H9 (cell line): ENCODE results near the gene NTNG2. TPM values are rescaled to one million over a fixed set of nuclear protein-coding genes. Genes with fewer than 3 reads are reported as not detected.

ENCODE experiments used
- DNase-seq: peaks from one replicate; pipeline ENCODE4 v3.0.0-alpha.2; 2017
- H2AFZ ChIP-seq: one replicate; pipeline ENCODE4 v1.6.1; 2013; ENCODE audit warnings: mild to moderate bottlenecking, low read length, control low read depth, moderate library complexity
- H2AK5ac ChIP-seq: 2 replicates; pipeline ENCODE4 v1.6.1; 2013; ENCODE audit warnings: low read length, control low read depth, mixed read lengths; ENCODE audit not compliant: insufficient read length
- H2BK120ac ChIP-seq: one replicate; pipeline ENCODE4 v1.6.1; 2013; ENCODE audit warnings: low read depth, mild to moderate bottlenecking, low read length, control low read depth, inconsistent platforms; ENCODE audit not compliant: poor library complexity, severe bottlenecking
- H2BK12ac ChIP-seq: 2 replicates; pipeline ENCODE4 v1.6.1; 2013; ENCODE audit warnings: low read length, control low read depth, mixed read lengths, low read depth; ENCODE audit not compliant: insufficient read length
- H2BK15ac ChIP-seq: 2 replicates; pipeline ENCODE4 v1.6.1; 2013; ENCODE audit warnings: low read depth, low read length, control low read depth
- H2BK20ac ChIP-seq: one replicate; pipeline ENCODE4 v1.6.1; 2013; ENCODE audit warnings: low read depth, mild to moderate bottlenecking, low read length, control low read depth, inconsistent platforms; ENCODE audit not compliant: poor library complexity, severe bottlenecking
- H2BK5ac ChIP-seq: 2 replicates; pipeline ENCODE4 v1.6.1; 2013; ENCODE audit warnings: low read length, control low read depth, mixed read lengths; ENCODE audit not compliant: insufficient read length
- H3K14ac ChIP-seq: 2 replicates; pipeline ENCODE4 v1.6.1; 2013; ENCODE audit warnings: low read length, control low read depth; ENCODE audit not compliant: insufficient read depth
- H3K18ac ChIP-seq: 2 replicates; pipeline ENCODE4 v1.6.1; 2013; ENCODE audit warnings: low read depth, mild to moderate bottlenecking, mixed read lengths, low read length, control low read depth; ENCODE audit not compliant: insufficient read length
- H3K23ac ChIP-seq: 2 replicates; pipeline ENCODE4 v1.6.1; 2013; ENCODE audit warnings: low read length, control low read depth, mixed read lengths, low read depth; ENCODE audit not compliant: insufficient read length
- H3K23me2 ChIP-seq: 2 replicates; pipeline ENCODE4 v1.6.1; 2013; ENCODE audit warnings: low read depth, mild to moderate bottlenecking, mixed read lengths, low read length, control low read depth; ENCODE audit not compliant: insufficient read length, poor library complexity, severe bottlenecking
- H3K27ac ChIP-seq: 2 replicates; pipeline ENCODE4 v1.5.1; 2013; ENCODE audit warnings: low read length, control low read depth, mixed read lengths, low read depth; ENCODE audit not compliant: insufficient read length
- H3K27me3 ChIP-seq: 2 replicates; pipeline ENCODE4 v1.6.1; 2013; ENCODE audit warnings: low read length, control low read depth, inconsistent platforms; ENCODE audit not compliant: insufficient read depth
- H3K4ac ChIP-seq: 2 replicates; pipeline ENCODE4 v1.6.1; 2013; ENCODE audit warnings: low read depth, mild to moderate bottlenecking, control low read depth, inconsistent platforms, low read length, moderate library complexity
- H3K4me1 ChIP-seq: 2 replicates; pipeline ENCODE4 v1.6.1; 2013; ENCODE audit warnings: low read length, control low read depth, inconsistent platforms; ENCODE audit not compliant: insufficient read depth
- H3K4me2 ChIP-seq: 2 replicates; pipeline ENCODE4 v1.6.1; 2013; ENCODE audit warnings: low read length, control low read depth, mixed read lengths; ENCODE audit not compliant: insufficient read length, insufficient read depth
- H3K56ac ChIP-seq: 2 replicates; pipeline ENCODE4 v1.6.1; 2013; ENCODE audit warnings: low read depth, mild to moderate bottlenecking, mixed read lengths, low read length, control low read depth; ENCODE audit not compliant: insufficient read length
- H3K79me1 ChIP-seq: 2 replicates; pipeline ENCODE4 v1.6.1; 2013; ENCODE audit warnings: low read depth, mild to moderate bottlenecking, moderate library complexity, low read length, control low read depth, inconsistent platforms; ENCODE audit not compliant: insufficient read depth, poor library complexity, severe bottlenecking
- H3K79me2 ChIP-seq: 2 replicates; pipeline ENCODE4 v1.6.1; 2013; ENCODE audit warnings: low read length, control low read depth, inconsistent platforms; ENCODE audit not compliant: insufficient read depth
- H3K9ac ChIP-seq: 2 replicates; pipeline ENCODE4 v1.6.1; 2013; ENCODE audit warnings: low read length, control low read depth, mixed read lengths; ENCODE audit not compliant: insufficient read length; ENCODE audit errors: extremely low read depth
- H3K9me3 ChIP-seq: one replicate; pipeline ENCODE4 v1.6.1; 2013; ENCODE audit warnings: low read depth, low read length, inconsistent platforms; ENCODE audit not compliant: control insufficient read depth
- H3T11ph ChIP-seq: one replicate; pipeline ENCODE4 v1.6.1; 2013; ENCODE audit warnings: mild to moderate bottlenecking, low read length, control low read depth, inconsistent platforms
- H4K20me1 ChIP-seq: one replicate; pipeline ENCODE4 v1.6.1; 2013; ENCODE audit not compliant: control insufficient read depth, insufficient read length, insufficient read depth
- H4K5ac ChIP-seq: 2 replicates; pipeline ENCODE4 v1.6.1; 2013; ENCODE audit warnings: low read depth, mild to moderate bottlenecking, mixed read lengths, low read length, control low read depth; ENCODE audit not compliant: insufficient read length
- H4K8ac ChIP-seq: replicated peaks from 2 replicates; pipeline ENCODE4 v1.6.1; 2013; ENCODE audit warnings: low read length, control low read depth, mixed read lengths, low read depth; ENCODE audit not compliant: insufficient read length
- H4K91ac ChIP-seq: 2 replicates; pipeline ENCODE4 v1.6.1; 2013; ENCODE audit warnings: low read depth, mild to moderate bottlenecking, moderate library complexity, mixed read lengths, low read length, control low read depth; ENCODE audit not compliant: insufficient read length
- H3K27ac Mint-ChIP-seq, 3 experiments: 2 replicates in 2 of 3; 3 replicates in 1 of 3; pipeline ENCODE4 v1.8.0; 2020 to 2021; ENCODE audit warnings: mixed read lengths in 3 of 3, mild to moderate bottlenecking in 1 of 3, moderate library complexity in 1 of 3
- H3K27me3 Mint-ChIP-seq: 2 replicates; pipeline ENCODE4 v1.8.0; 2021; ENCODE audit warnings: low read depth, mild to moderate bottlenecking, moderate library complexity, mixed read lengths
- H3K36me3 Mint-ChIP-seq, 3 experiments: 2 replicates in 2 of 3; 3 replicates in 1 of 3; pipeline ENCODE4 v1.8.0; 2020 to 2021; ENCODE audit warnings: low read depth in 3 of 3, mixed read lengths in 3 of 3; ENCODE audit not compliant: insufficient read depth in 1 of 3
- H3K4me1 Mint-ChIP-seq, 2 experiments: 2 replicates each; pipeline ENCODE4 v1.8.0; 2020; ENCODE audit warnings: mixed read lengths in 2 of 2
- H3K4me3 Mint-ChIP-seq, 2 experiments: 2 replicates in 1 of 2; 3 replicates in 1 of 2; pipeline ENCODE4 v1.8.0; 2020 to 2021; ENCODE audit warnings: mild to moderate bottlenecking in 2 of 2, mixed read lengths in 2 of 2, moderate library complexity in 1 of 2
- H3K9me3 Mint-ChIP-seq, 2 experiments: 2 replicates in 1 of 2; 3 replicates in 1 of 2; pipeline ENCODE4 v1.8.0; 2020; ENCODE audit warnings: mild to moderate bottlenecking in 2 of 2, mixed read lengths in 2 of 2, moderate library complexity in 1 of 2
- WGBS: extraction: QIAGEN DNeasy Blood & Tissue Kit; methylation state at CpG from one replicate; pipeline ENCODE4 v1.1.7; 2013; ENCODE audit warnings: missing lambda C conversion rate, low lambda C conversion rate, mixed read lengths; ENCODE audit not compliant: insufficient read length; ENCODE audit errors: extremely low coverage; 5-methylcytosine and 5-hydroxymethylcytosine counted together
- total RNA-seq: library from RNA; stranded (reverse); gene quantifications from 2 replicates; pipeline ENCODE4 v1.2.1, GENCODE V29; 2021
- TF ChIP-seq, protein P1 (sequence below): fragments of 200-600 bp; sonication (generic); conservative IDR thresholded peaks from 3 replicates; pipeline ENCODE4 v1.8.0; 2021; ENCODE audit warnings: antibody characterized with exemption, mild to moderate bottlenecking

NTNG2 gene
- total RNA-seq, 1 experiment from 2014 or later = 0.52 TPM

DNA sequence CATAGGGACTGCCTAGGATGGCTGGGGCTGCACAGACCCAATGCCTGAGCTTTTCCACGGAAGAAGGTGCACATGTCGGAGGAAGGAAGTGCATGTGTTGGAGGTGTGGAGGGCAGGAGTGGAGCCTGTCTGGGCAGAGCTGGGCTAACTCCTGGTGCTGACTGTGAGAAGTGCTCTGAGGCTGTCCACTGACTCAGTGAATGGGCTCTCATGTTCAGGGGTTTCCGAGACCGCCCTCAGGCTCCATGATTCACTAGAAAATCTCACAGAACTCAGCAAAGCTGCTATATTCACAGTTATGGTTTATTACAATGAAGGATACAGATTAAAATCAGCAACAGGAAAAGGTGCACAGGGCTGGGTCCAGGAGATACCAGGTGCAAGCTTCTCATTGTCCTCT, 37.2 kb downstream of the NTNG2 start:
- no peaks in the 10 kb centered on the region for H4K20me1 ChIP-seq
- H3K79me1 ChIP-seq = no peaks in the 10 kb centered on the region
- no peak overlapping the region for H4K5ac ChIP-seq
- H4K91ac ChIP-seq = no peak overlapping the region
- no peaks in the 10 kb centered on the region for H3K23me2 ChIP-seq
- no peak overlapping the region for H4K8ac ChIP-seq
- peaks cover 6 to 7% of the 10 kb centered on the region in 2 experiments; a peak in 4 of 5 replicates for H3K9me3 Mint-ChIP-seq
- no CpG with 5 or more reads among the region's 4 CpGs for WGBS
- no peaks in the 10 kb centered on the region for H3K27me3 ChIP-seq
- no peak overlapping the region for H3K4me3 Mint-ChIP-seq
- no peak overlapping the region for H3K4ac ChIP-seq
- no peak overlapping the region for H2BK20ac ChIP-seq
- H2BK5ac ChIP-seq = no peak overlapping the region
- peaks cover 10% of the 10 kb centered on the region for H3K9me3 ChIP-seq
- no peak overlapping the region for H3K23ac ChIP-seq
- no peak overlapping the region for H2AK5ac ChIP-seq
- no peaks in the 10 kb centered on the region for H3K4me1 ChIP-seq
- no peak overlapping the region for H2BK12ac ChIP-seq
- no peak overlapping the region for H3K56ac ChIP-seq
- H3T11ph ChIP-seq = no peak overlapping the region
- H3K4me2 ChIP-seq = no peak overlapping the region
- peaks cover 5 to 8% of the 10 kb centered on the region in 2 experiments; a peak in 3 of 4 replicates for H3K4me1 Mint-ChIP-seq
- H3K27ac Mint-ChIP-seq = peak overlapping the region in 1 of 3 experiments; percentile 82; a peak in 1 of 7 replicates
- no peak overlapping the region for H2AFZ ChIP-seq
- DNase-seq = no peak
- H3K14ac ChIP-seq = no peak overlapping the region
- H2BK120ac ChIP-seq = no peak overlapping the region
- no peak overlapping the region for H3K27ac ChIP-seq
- H3K79me2 ChIP-seq = no peaks in the 10 kb centered on the region
- H3K9ac ChIP-seq = no peak overlapping the region
- no peak overlapping the region for H2BK15ac ChIP-seq
- H3K18ac ChIP-seq = no peak overlapping the region
- H3K27me3 Mint-ChIP-seq = peaks cover 10% of the 10 kb centered on the region
- peaks cover 0 to 5% (median 3%) of the 10 kb centered on the region in 3 experiments; a peak in 3 of 7 replicates for H3K36me3 Mint-ChIP-seq
- TF ChIP-seq, protein P1, sequence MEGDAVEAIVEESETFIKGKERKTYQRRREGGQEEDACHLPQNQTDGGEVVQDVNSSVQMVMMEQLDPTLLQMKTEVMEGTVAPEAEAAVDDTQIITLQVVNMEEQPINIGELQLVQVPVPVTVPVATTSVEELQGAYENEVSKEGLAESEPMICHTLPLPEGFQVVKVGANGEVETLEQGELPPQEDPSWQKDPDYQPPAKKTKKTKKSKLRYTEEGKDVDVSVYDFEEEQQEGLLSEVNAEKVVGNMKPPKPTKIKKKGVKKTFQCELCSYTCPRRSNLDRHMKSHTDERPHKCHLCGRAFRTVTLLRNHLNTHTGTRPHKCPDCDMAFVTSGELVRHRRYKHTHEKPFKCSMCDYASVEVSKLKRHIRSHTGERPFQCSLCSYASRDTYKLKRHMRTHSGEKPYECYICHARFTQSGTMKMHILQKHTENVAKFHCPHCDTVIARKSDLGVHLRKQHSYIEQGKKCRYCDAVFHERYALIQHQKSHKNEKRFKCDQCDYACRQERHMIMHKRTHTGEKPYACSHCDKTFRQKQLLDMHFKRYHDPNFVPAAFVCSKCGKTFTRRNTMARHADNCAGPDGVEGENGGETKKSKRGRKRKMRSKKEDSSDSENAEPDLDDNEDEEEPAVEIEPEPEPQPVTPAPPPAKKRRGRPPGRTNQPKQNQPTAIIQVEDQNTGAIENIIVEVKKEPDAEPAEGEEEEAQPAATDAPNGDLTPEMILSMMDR = no peak
